ENCODE data around the gene ARPC2.

DNA sequence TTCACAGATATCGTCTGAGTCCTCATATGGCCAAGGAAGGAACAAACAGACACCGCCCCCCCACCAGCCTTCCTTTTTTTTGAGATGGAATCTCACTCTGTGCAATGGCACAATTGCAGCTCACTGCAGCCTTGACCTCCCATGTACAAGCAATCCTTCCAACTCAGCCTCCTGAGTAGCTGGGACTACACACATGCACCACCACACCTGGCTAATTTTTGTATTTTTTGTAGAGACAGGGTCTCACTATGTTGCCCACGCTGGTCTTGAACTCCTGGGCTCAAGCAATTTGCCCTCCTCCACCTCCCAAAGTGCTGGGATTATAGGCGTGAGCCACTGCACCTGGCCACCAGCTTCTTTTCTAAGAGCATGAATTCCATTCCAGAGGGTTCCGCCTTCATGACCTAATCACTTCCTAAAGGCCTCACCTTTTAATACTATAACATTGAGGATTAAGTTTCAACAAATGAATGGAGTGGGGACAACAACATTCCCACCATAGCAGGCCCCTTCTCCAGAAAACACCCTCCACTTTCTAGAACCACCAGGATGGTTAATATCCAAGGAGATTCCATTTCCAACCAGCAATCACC, 77.5 kb downstream of the ARPC2 start:
- no peak for TF ChIP-seq CTCF (IDR thresholded peaks at IDR 0.05)
- TF ChIP-seq POLR2A (IDR thresholded peaks at IDR 0.05), result no peak
